Suppressor macrophage treated with lipopolysaccharide for 1 hour (primary cell): ENCODE data around the gene TEKT5.
"Not testable (repeated sequence)": the region's sequence is repeated elsewhere in the genome, so short reads cannot be mapped to it uniquely, and the experiment has no call there.

Experiments used
- DNase-seq, 3 donors: peaks; one replicate each; pipeline ENCODE4 v3.0.0-alpha.2; 2020 to 2022

Gene TEKT5

DNA sequence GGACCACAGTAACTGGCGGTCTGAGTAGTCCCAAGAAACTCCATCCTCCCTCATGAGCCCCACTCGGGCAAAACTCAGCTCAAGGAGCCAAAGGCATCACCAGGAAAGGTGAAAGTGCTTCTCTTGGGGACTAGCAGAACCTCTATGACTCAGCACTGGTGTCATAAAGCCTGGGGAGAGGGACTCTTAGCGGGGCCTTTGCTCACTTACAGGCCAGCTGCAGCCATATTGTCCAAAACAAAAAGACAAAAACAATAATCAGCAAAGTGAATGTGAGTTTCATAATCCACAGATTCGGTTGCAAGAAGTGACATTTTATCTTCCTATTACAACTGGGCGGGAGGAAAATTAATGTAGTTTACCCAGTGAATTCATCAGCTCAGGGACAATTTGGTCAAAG, at the start of gene TEKT5:
TSS of gene TEKT5 (minus strand) at position 101 of the 400 bp plus-strand sequence. CDS start at position 44, 57 bp downstream.
- DNase-seq: no peak

DNA sequence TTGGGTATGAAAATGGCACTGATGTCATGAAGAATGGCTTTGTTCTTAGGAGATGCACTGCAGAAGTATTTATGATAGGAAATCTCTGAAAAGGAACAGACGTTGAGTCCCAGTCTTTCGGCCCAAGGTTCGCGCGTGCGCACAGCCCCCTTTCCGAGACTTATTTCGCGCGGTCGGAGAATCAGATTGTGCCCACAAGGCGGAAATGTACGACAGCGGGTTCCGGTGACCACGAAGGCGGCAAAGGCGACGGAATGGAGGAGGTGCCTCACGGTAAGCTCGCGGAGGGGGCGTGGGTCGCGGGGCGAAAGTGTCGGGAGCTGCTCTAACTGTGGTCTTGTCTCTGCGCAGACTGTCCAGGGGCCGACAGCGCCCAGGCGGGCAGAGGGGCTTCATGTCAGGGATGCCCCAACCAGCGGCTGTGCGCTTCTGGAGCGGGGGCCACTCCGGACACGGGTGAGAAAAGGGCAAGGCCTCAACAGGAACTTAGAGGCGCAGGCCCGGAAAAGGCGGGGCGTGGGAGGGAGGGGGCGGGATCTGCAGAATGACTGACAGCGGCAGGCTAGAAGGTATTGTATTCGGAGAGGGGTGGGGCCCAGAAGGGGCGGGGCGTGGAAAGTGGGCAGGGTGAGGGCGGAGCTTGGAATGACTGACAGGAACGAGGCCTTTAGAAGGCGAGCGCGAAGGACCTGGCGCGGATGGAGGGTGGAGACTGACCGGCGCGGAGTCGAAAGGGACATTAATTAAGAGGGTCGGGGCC, 49.1 kb upstream of the TEKT5 start, which contains the start of gene NUBP1:
TSS of gene NUBP1 (plus strand) at position 233 of the 760 bp plus-strand sequence. CDS start at position 255, 22 bp downstream.
- peak; percentile 98 to 100 (median 99) for DNase-seq

DNA sequence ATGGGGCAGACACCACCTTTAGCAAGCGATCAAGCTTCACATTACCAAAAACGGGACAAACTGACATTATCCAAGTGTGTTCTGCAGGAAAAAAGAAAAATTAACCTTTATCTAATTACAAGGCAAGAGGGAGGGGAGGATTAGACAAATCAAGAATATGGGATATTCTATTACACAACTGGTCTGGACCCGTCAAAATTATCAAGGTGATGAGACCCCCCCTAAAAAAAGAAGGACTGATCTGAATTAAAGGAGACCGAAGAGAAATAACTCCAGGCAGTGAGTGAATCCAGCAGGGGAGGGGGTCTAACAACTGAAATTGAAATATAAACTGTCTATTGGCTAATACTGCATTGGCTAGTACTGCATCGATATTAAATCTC, 48.5 kb upstream of the TEKT5 start:
- no peak for DNase-seq

DNA sequence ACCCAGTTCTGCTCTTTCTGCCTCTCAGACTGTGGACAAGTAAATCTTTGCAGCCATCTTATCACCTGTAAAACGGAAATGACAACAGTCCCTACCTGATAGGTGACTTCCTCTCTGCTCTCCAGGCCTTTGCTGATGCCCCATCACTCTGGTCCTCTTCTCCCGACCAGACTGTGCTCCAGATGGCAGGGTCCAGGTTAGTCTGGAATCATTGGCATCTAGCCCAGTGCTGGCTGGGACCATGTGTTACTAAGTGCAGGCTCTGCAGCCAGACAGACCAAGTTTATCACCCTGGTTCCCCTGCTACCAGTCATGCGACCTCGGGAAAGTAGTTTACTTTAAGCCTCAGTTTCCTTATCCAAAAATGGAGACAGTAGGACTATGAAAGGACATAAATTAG, 47.1 kb upstream of the TEKT5 start:
- no peak for DNase-seq

DNA sequence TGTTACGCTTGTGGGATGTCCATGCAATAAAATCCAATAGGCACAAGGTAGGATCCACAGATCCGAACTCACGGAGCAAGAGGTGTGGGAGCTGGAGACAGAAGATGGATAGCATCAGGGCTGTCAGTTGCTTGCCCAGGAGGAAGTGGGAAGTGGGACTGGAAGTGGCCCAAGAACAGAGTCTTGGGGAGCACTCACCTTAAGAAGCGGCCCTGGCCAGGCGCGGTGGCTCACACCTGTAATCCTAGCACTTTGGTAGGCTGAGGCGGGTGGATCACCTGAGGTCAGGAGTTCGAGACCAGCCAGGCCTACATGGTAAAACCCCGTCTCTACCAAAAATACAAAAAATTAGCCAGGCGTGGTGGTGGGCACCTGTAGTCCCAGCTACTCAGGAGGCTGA, 46.5 kb upstream of the TEKT5 start:
- DNase-seq: not testable (repeated sequence)

DNA sequence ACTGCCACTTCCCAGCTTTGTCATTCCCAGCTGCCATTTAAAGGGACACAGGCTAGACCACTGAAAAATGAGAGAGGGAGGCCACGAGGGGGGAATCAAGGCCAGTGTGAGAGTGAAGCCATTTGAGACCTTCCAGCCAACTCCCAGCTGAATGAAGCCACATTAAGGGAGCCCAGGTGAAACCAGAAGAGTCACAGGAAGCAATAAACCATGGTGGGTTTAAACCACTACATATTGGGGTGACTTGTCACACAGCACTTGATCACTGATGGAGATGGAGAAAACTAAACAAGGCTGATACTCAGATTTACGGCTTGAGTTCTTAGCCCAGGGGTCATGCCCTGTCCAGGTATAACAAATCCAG, 46.1 kb upstream of the TEKT5 start:
- no peak for DNase-seq

DNA sequence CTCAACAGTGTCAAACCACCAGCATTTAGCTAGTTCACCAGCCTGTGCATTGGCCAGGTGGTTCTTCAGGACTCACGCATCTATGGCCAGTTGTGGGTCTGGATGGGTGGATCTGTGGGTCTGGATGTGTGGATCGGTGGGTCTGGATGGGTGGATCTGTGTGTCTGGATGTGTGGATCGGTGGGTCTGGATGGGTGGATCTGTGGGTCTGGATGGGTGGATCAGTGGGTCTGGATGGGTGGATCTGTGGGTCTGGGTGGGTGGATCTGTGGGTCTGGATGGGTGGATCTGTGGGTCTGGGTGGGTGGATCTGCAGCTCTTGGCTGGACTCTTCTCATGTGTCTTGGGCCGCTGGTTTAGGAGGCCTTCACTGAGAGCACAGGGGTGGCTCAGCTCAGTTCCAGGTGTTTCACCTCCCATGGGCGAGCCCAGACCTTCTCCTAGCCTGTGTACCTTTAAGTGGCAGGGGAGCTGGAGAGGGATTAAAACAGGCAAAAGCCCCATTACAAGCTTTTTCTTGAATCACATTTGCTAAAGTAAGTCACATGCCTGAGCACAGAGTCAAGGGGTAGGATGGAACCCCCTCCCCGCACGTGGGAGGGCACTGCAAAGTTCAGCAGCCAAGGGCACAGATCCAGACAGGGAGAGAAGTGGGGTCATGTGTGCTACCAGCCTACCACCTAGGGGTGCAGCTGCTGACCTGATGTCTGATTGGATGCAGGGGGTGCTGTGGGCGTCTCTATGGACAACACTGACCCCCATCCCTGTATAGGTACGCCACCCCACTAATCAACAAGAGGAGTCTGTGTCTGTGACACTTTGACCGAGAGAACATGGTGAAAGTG, 45.5 kb upstream of the TEKT5 start:
- no peak for DNase-seq

DNA sequence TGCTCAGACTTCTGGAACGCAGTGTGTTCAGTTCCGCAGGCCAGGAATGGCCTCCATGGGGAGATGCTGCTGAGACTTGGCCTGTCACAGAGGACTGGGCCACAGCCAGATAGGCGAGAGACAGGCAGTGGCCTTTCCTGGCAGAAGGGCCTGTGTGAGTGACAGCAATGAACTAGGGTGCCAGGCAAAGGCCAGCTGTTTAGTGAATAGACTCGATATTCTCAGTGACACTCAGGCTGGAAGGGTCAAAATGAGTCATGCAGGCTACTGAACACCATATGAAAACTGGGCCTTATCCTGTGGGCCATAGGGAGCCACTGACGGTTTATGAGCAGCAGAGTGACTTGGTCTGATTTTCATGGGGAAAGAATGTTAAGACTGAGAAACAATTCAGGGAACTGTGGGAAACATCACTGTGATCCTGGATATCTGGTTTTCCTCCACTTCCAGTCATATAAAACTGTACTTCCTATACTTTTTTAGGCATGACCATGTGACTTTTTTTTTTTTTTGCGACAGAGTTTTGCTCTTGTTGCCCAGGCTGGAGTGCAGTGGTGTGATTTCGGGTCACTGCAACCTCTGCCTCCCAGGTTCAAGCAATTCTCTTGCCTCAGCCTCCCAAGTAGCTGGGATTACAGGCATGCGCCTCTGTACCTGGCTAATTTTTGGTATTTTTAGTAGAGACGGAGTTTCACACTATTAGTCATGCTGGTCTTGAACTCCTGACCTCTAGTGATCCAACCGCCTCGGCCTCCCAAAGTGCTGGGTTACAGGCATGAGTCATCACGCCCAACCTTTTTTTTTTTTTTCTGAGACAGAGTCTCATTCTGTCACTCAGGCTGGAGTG, 43.7 kb upstream of the TEKT5 start:
- peak; percentile 87 to 92 (median 91) for DNase-seq

DNA sequence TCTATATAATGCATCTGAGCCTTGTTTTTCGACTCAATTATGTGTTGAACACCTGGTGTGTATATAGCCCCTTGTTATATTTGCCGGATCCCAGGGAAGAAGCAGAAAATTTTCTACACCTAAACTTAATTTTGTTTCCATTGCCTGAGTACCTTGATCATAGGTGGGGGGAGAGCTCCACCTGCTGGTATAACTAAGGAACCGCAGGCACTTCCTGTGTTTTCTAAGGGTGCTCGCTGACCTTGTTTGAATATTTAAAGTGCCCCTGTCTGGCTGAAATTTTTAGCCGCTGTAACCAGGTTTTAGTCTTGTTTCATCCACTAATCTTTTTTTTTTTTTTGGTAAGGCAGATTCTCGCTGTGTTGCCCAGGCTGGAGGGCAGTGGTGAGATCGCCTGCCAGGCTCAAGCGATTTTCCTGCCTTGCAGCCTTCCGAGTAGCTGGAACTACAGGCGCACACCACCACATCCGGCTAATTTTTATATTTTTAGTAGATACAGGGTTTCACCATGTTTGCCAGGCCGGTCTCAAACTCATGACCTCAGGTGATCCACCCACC, 42.4 kb upstream of the TEKT5 start:
- peak; percentile 73 to 84 (median 74) for DNase-seq

DNA sequence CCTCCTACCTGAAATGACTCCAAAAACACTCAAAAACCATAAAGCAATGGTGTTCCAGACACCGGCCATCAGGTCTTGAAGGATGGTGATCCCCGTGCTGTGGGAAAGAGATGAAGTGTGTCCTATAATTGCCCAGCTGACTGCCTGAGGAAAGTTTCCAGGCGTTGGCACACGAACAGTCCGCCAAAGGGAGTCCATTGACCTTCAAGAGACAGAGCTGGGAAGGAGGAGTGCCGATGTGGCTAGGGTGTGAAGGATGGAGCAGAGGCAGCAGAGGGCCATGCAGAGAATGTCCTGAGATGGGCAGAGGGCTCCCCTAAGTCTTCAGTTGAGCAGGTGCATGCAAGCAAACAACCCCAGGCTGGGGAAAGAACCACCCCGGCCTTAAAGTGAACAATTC, 37.1 kb upstream of the TEKT5 start:
- DNase-seq: no peak

DNA sequence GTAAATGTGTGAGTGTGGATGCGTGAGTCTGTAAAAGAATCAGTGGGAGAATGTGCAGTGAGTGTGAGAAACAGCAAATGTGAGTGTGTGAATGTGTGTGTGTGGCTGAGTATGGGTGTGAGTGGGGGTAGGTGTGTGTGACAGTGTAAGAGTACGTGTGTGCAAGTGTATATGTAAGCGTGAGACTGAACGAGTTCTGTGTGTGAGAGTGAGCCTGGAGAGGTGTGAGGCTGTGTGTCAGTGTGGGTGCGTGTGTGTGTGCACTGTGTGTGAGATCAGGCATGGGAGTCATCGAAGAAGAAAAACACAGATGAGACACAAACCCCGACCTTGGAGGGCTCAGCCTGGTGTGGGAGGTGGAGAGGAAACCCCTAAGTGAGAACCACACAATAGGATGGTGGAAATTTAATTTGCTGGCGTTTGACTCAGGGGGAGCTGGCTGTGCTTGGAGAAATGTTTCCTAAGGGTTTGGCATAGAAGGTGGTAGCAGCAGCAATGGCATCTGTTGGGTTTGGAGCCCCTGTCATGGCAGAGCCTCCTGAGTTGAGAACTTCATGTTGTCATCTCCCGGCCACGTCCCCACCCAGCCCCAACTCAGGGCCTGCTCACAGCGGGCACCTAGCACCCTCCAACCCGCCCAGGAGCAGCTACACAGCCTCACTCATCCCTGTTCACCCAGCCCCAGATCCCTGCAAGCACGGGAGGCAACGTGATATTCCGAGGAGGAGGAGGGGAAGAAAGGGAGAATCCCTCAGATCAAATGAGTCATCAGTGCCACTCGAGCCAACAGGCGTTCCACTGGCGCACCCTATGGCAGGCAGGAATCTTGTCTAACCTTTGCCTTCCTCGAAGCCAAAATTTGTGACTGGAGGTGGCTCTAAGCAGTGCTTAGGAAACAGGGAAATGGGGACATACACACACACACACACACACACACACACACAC, 34.6 kb upstream of the TEKT5 start:
- DNase-seq: no peak

DNA sequence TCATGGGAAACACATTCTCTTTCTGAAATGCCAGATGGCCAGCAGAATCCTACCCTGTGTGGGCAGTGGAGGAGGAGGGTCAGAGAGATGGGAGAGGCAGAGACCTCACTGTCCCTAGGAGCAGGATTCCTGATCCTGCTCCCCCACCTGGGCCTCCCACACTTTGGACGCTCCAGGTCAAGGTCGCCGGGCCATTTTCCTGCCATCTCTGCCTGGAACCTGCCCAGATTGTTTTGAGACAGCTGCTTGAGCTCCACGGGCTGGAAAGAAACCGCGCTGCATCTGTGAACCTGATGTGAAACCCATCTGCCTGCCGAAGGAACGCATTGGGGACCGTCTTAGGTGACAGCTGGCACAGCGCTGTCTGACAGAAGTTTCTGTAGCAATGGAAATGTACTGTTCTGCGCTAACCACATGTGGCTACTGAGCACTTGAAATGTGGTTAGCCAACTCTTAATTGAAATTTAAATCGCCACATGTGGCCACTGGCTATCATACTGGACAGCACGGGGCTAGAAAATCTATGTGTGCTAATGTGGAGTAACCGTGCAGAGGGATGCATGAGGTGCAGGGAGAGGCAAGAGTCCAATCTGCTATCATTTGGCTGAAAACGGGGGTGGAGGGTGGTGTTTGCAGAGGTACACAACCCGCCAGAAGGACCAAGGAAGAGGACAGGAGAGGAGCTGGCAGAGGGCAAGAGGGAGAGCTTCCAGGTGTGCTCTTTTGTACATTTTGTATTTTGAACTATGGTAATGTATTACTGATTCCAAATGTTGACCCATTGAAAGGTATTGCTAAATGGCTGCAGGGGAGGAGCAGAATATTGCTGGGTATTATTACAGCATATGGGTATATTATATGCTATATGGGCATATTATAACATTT, 33.5 kb upstream of the TEKT5 start:
- no peak for DNase-seq

DNA sequence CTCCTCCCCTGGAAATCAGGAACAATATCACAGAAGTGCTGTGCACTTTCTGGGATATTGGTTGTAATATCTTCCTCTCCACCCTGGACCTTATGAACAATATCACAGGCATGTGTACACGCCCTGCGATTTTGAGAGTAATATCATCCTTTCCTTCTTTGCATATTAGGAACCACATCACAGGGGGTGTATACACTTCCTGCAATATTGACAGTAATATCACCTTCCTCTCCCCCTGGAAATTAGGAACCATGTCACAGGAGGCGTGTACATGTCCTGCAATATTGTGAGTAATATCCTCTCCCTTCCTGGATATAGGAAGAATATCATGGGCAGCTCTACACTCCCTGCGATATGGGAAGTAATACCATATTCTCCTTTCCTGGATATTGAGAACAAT, 14.2 kb upstream of the TEKT5 start:
- DNase-seq: no peak

DNA sequence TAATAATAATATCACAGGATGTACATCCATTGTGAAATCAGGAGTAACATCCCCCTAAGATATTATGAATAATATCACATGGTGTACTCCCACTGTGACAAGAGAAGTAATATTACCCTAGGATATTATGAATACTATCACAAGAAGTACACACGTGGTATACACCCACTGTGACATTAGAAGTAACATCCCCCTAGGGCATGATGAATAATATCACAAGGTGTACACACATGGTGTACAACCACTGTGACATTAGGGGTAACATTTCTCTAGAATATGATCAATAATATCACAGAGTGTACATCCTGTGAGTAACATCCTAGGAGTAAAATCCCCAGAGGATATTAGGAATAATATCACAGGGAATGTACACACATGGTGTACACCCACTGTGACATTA, 5.0 kb upstream of the TEKT5 start:
- no peak for DNase-seq

DNA sequence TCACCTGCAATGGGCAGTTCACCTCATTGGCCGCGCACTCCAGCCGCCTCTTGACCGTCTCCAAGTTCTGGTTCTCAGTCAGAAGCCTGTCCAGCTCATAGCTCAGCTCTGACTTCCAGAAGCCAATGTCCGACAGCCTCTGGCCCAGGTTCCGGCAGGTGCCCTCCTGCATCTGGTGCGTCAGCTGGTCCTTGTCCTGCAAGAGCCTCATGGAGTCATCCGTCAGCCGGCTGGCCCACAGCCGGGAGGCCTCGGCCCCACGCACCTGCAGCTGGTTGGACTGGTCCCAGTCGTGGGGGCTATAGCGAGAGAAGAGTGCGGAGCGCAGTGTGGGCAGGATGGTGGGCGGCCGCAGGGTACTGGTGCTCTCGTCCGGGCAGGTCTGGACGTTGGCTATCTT, 424 bp downstream of the TEKT5 start:
- DNase-seq: no peak

DNA sequence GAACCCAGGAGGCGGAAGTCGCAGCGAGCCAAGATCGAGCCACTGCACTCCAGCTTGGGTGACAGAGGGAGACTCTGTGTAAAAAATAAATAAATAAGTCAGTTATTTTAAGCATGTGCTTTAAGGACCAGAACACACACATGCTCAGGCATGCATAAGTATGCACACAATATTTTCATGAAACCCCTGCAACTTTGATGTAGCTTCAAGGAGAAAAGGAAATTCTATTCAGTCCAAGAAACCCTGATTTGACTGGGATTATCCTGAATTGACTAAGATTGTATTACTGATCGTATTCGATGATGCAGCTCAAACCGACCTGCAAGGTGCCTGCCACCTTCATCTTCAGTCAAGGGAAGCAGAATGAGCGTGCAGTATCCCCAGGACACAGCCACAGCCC, 841 bp downstream of the TEKT5 start:
- no peak for DNase-seq

DNA sequence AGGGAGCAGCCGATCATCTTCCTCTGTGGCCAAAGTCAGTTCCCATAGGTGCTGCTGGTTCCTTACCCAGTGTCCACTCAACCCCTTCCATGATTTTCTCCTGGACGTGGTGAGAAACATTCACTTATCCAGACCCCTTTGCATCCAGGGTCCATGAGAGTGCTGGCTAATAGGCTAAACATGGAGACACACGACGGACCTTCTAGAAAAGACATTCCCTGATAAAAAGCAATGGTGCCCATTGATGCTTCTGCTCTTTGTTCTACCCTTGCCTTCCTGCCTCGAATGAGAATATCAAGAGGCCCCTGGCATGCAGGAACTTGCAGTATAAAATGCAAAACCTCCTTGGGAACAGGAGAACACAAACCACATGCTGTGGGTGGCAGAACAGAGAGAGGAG, 2.3 kb downstream of the TEKT5 start:
- DNase-seq: no peak

DNA sequence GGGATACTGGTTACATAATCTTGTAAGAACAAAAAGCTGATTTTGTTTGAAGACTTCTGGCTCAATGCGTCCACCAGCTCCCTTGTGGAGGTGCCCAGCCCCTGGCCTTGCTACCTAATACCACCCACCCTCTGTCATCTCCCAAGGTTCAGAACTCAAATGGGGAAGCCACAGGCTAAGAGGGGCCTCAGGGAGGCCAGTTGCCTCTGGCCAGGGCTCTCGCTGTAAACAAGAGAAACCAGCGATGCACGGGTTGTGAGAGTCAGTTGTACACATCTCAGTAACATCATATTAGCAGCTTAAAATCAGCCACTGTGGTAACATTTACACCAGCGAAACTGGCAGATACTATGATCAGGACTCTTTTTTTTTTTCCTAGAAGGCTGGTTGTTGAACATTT, 6.0 kb downstream of the TEKT5 start:
- DNase-seq: no peak

DNA sequence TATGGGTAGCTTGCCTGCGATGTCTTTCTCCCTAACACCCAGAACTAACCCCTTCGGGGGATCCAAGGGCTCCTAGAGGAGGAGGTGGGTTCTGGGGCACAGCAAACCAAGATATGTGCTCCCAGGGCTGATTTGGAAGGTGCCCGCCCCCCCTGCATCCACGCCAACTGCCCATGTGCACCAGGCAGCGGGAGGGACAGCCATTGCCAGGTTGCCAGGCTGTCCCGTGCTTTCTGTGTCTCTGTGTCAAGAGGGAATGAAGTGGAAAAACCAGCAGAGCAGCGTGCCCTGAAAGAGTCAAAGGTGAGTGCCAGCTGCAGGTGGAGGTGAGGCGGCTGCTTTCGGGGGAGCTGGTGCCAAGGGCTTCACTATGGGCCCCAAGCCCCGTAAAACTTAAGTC, 6.4 kb downstream of the TEKT5 start:
- no peak for DNase-seq

DNA sequence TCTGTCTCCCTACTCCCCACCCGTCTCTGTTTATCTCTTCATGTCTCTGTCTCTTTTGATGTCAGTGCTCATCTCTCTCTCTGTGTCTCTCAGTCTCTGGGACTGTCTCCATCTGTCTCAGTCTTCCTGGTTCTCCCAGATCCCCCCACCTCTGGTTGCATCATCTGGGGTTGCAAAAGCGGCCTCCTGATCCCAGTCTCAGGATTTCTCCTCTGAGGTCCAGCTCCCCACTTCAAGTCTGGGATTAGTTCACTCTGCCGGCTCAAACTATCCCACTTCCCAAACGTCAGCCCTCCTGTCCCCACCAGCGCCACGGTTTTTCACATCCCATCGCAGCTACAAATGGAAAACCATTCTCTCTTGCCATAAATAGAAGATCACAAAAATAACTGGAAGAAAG, 9.0 kb downstream of the TEKT5 start:
- DNase-seq: no peak
